Sigmoid colon (tissue), 3 donors: ENCODE measurements around the gene COL15A1.

ENCODE experiments used
- CTCF ChIP-seq, 4 experiments: fragments of 450-650 bp in 3 of 4; fragments of 200-600 bp in 1 of 4; IDR thresholded peaks; one replicate each; pipeline ENCODE4 v1.5.1; 2016 to 2019; ENCODE audit warnings: antibody characterized with exemption in 4 of 4, mild to moderate bottlenecking in 3 of 4, moderate library complexity in 2 of 4
- POLR2A ChIP-seq, 2 donors: fragments of 450-650 bp; IDR thresholded peaks; one replicate each; pipeline ENCODE4 v1.6.1; 2016; ENCODE audit warnings: antibody characterized with exemption in 2 of 2, mild to moderate bottlenecking in 2 of 2, moderate library complexity in 2 of 2

- TF ChIP-seq CTCF (IDR thresholded peaks at IDR 0.05) (no peak), POLR2A (IDR thresholded peaks at IDR 0.05) (no peak)
Measured at GRCh38 chr9:98907055-98907454, 36.7 kb upstream of the COL15A1 start.
